CD4-positive, alpha-beta T cell treated with Interleukin-17A for 1 hour (primary cell): ENCODE results near the gene GASK1B.

Experiments
- DNase-seq: peaks from one replicate; pipeline ENCODE4 v3.0.0-alpha.2; 2020

Gene GASK1B

DNA sequence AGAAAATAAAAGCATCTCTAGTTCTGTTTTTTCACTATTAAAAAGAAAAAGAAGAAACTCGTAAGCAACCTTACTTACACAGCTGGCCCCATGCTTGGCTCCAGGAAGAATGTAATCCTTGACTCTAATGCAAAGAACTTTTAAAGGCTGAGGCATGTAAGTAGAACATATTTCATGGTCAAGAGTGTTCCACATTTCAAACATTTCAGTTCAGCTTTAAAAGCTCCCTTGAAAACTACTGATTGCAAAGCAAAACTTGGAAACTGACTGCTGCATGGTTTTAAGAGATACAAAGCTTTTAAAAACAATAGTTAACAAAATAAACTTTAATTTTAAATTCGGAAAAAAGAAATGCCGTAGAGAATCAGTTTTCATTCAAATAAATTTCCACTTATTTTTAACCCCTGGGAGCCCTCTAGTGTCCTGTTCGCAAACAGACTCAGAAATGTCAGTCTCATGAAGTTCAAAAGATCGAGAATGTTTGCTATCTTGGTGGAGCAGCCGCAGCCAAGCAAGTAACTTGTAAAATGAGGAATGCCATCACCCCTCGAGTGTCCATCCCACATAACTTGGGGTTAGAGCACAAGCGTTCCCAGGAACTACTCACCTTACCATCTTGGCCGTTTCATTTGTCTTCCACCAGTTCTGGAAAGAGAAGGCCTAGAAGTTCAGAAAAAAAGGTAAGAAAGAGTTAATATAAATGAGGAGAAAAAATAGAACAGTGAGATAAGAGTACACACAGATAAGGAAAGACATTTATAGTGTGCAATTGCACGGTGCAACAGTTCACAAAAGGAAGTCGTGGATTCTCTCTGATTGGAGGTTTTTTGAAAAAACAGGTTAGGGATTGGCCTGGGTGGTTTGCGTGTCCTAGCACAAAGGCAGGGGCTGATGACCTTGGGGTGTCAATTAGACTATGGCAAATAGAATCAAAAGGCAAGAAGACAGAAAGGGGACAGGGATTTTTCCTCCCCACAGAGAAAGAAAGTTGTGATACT is at the start of gene GASK1B:
Gene GASK1B (minus strand): TSS at position 765 of the 998 bp plus-strand sequence. CDS start 1,650 bp downstream, outside the sequence.
- DNase-seq, result no peak

DNA sequence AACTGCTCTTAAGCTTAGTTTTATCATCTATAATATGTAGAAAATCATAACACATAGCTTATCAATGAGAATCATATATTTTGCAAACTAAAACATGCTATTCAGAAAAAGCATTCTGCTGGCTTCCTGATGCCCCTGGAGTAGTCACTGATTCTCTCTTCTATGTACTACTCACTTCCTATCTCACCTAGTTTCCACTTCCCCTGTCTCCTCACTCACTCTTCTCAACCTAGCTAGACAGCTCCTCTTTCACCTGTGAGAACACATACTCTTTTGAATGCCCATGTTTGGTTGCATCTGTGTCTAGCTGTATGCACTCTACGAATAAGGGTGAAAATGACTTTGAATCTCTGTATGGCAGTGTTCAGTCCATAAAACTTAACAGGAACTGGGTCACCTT is 46.8 kb upstream of the GASK1B start:
- DNase-seq, result no peak

DNA sequence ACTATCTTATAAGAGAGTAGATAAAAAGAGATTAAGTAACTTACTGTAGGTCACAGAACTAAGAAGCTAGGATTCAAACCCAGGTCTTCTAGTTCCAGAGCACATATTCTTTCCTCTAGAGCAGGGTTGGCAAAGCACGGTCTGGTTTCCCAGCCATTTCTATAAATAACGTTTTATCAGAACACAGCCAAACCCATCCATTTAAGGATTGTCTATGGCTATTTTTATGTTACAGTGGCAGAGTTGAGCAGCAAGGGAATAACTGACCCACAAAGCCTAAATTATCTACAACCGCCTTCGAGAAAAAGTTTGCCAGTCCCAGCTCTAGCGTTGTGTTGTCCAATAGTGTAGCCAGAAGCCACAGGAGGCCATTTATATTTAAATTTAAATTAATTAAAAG is 44.9 kb upstream of the GASK1B start:
- no peak for DNase-seq

DNA sequence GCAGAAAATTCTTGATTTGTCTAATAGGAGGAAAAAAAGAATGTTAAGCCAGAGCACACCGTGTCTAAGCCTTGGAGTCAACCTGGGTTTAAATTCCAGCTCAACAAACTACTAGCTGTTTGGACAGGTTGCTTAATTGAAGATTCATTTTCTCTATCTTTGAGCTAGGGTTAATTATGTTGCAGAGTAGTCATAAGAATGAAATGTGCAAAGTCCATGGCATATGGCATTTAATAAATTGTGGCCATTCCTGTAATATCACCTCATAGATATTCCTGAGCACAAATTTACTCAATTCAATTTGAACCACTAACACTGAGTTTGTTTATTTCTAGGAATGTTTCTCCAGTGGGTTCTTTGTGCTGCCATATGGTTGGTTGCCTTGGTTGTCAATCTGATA is 42.0 kb upstream of the GASK1B start:
- DNase-seq, result no peak

GRCh38 chr4:158213466-158213865 is 40.6 kb upstream of the GASK1B start:
- DNase-seq, result no peak

- DNase-seq, result no peak
These were observed 38.4 kb upstream of the GASK1B start for GRCh38 chr4:158211222-158211621.

GRCh38 chr4:158209825-158210807 is 37.3 kb upstream of the GASK1B start, which contains the start of gene TMEM144:
Gene TMEM144, plus strand, starts transcription at chr4:158210486. Its CDS starts 2,182 bp downstream, at chr4:158212668.
- DNase-seq, result peak; percentile 16

DNA sequence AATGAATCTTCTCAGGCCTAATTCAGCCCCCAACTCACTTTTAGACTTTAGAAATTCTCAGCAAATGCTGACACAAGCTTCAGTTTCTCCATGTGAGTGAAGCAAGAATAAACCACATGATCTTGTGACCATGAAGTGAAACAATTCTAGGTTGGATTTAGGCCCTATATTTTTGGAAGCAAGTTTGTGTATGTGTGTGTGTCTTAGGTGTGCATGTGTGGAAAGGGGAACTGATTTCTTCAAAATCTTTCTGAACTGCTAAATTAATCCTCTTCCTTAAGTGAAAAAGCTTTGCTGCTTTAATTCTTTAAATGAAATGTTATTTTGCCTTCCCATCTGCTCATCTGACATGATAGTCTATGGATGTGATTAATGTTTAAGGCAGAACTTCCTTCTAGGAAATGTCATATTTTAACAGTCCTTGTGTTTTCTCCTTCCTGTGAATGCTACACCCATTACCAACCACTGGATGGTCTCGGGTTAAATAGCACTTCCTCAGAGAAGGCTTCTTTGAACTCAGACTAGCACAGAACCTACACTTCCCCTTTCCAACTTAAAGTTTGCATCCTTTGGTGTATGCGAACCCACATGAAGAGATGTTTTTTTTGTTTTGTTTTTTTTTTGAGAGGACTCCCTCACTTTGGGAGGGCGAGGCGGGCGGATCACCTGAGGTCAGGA is 36.3 kb upstream of the GASK1B start:
- peak; percentile 9 for DNase-seq

GRCh38 chr4:158203929-158204328 is 31.1 kb upstream of the GASK1B start:
- no peak for DNase-seq

- no peak for DNase-seq
These were observed 30.6 kb upstream of the GASK1B start for GRCh38 chr4:158203436-158203835.

- DNase-seq, result no peak
These were observed 29.7 kb upstream of the GASK1B start for GRCh38 chr4:158202481-158202880.

GRCh38 chr4:158201876-158202275 is 29.1 kb upstream of the GASK1B start:
- DNase-seq, result no peak

GRCh38 chr4:158201322-158201721 is 28.5 kb upstream of the GASK1B start:
- no peak for DNase-seq

GRCh38 chr4:158200214-158200613 is 27.4 kb upstream of the GASK1B start:
- no peak for DNase-seq

DNA sequence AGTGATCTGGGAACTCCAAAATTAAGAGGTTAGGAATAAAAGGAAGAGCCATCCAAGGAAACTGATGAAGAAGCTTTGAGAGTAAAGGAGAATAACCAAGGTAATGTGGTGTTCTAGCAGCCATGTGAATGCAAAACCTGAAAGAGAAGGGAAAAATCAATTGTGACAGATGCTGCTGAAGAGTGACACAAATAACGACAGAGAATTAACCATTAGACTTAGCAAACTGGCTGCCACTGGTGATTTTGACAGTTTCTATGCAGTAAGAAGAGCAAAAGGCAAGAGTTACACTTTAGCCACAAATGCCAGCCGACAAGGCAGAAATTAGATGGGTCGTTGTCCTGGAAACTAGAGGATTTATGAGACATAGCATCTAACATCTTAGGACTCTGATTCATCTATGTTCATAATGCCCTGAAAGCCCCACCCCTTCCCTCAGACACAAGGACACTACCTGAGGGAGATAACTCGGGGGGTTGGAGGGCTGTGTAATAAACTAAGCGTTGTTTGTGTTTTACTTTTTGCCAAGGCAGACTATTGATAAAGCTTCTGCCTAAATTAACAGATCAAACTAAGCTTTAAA is 24.5 kb upstream of the GASK1B start:
- no peak for DNase-seq

- no peak for DNase-seq
These were observed 22.5 kb upstream of the GASK1B start for GRCh38 chr4:158195297-158195696.

- no peak for DNase-seq
These were observed 20.4 kb upstream of the GASK1B start for GRCh38 chr4:158193171-158193749.

- no peak for DNase-seq
These were observed 19.8 kb upstream of the GASK1B start for GRCh38 chr4:158192439-158193158.

DNA sequence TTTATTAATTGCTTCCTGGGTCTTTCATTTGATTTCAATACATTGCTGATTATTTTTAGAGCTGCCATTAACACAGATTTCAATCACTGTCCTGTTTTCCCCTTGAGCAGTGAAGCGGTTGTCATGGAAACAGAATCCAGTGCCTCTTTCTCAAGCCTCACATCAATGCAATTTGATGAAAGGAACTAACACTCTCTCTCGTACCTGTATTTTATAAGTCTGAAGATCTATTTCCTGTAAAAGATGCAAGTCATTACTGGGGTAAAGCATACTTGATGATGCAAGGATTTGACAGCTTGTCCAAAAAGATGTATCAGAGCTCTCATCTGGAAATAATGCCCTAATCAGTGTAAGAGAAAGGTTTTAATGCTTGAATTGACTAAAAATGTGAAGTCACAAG is 17.9 kb upstream of the GASK1B start:
- DNase-seq, result no peak

GRCh38 chr4:158189422-158189821 is 16.6 kb upstream of the GASK1B start:
- no peak for DNase-seq

DNA sequence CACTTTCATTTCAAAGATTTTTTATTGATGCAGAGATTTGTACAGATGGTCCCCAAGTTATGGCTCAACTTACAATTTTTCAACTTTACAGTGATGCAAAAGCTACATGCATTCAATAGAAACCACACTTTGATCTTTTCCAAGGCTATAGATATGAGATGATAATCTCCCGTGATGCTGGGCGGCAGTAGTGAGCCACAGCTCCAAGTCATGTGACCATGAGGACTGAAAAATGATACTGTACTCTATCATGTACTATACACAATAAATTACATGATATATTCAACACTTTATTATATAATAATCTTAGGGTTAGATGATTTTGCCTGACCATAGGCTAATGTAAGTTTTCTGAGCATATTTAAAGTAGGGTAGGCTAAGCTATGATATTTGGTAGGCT is 14.0 kb upstream of the GASK1B start:
- no peak for DNase-seq
